NB4 (cell line): Measurements from ENCODE around the gene ZNF587.
"Not testable (repeated sequence)": the region's sequence is repeated elsewhere in the genome, so short reads cannot be mapped to it uniquely, and the experiment has no call there.

Experiments
- DNase-seq: peaks from one replicate; pipeline ENCODE4 v3.0.0; 2010; ENCODE audit warnings: low read depth
- H3K4me3 ChIP-seq: one replicate; pipeline ENCODE4 v1.5.1; 2011; ENCODE audit warnings: mild to moderate bottlenecking, low read depth, low read length, moderate library complexity
- CTCF ChIP-seq: IDR thresholded peaks from one replicate; pipeline ENCODE4 v1.5.1; 2012; ENCODE audit warnings: low read depth, low read length
- MAX ChIP-seq: IDR thresholded peaks from 2 replicates; pipeline ENCODE4 v1.6.1; 2011; ENCODE audit warnings: low read depth, low read length
- MYC ChIP-seq: IDR thresholded peaks from 2 replicates; pipeline ENCODE4 v1.6.1; 2011; ENCODE audit warnings: low read depth, low read length
- POLR2A ChIP-seq: IDR thresholded peaks from 2 replicates; pipeline ENCODE4 v1.6.1; 2011; ENCODE audit warnings: mild to moderate bottlenecking; ENCODE audit not compliant: insufficient read length; ENCODE audit errors: extremely low read depth

ZNF587 gene

GRCh38 chr19:57812226-57812625, 37.4 kb upstream of the ZNF587 start:
- no peak for DNase-seq
- H3K4me3 ChIP-seq: no peak overlapping the region
- TF ChIP-seq CTCF (no peak), MAX (no peak), MYC (no peak), POLR2A (no peak)

GRCh38 chr19:57812975-57813820, 36.5 kb upstream of the ZNF587 start:
- not testable (repeated sequence) for DNase-seq, H3K4me3 ChIP-seq

- H3K4me3 ChIP-seq: peak overlapping the region; percentile 74
- peak; percentile 4 for DNase-seq
- no peak for TF ChIP-seq MAX
- no peak for TF ChIP-seq POLR2A
- no peak for TF ChIP-seq MYC
- TF ChIP-seq CTCF: no peak
Measured at GRCh38 chr19:57813919-57814504, 35.6 kb upstream of the ZNF587 start.

GRCh38 chr19:57814505-57815246, 35.0 kb upstream of the ZNF587 start, which contains the start of gene ZNF552:
Gene ZNF552 (minus strand): TSS chr19:57814913. CDS start chr19:57814743, 170 bp downstream.
- H3K4me3 ChIP-seq: peak within 1 kb of the TSS; percentile 74
- no peak for TF ChIP-seq MAX
- no peak for TF ChIP-seq CTCF
- no peak for TF ChIP-seq POLR2A
- no peak for TF ChIP-seq MYC
- peak; percentile 82 for DNase-seq

GRCh38 chr19:57815247-57816075, 34.2 kb upstream of the ZNF587 start:
- H3K4me3 ChIP-seq: no peak overlapping the region
- DNase-seq: no peak
- TF ChIP-seq MAX: no peak
- no peak for TF ChIP-seq CTCF
- TF ChIP-seq POLR2A: no peak
- TF ChIP-seq MYC: no peak
